Vagina (tissue), 2 donors: Measurements from ENCODE around the gene MAP7D3.

ENCODE experiments used
- POLR2A ChIP-seq, 2 donors: fragments of 450-650 bp; IDR thresholded peaks; one replicate each; pipeline ENCODE4 v1.6.1; 2017; ENCODE audit warnings: antibody characterized with exemption in 2 of 2, mild to moderate bottlenecking in 2 of 2, moderate library complexity in 2 of 2
- POLR2AphosphoS5 ChIP-seq, 2 donors: sonication (generic); formaldehyde crosslinking; IDR thresholded peaks; one replicate each; pipeline ENCODE4 v1.9.0; 2017; ENCODE audit warnings: antibody characterized with exemption in 2 of 2, mild to moderate bottlenecking in 2 of 2, low read depth in 1 of 2; ENCODE audit not compliant: insufficient read depth in 1 of 2
- TF ChIP-seq, protein P1 (sequence below), 3 experiments: fragments of 450-650 bp in 2 of 3; fragments of 200-600 bp in 1 of 3; sonication (generic) in 1 of 3; IDR thresholded peaks; one replicate each; pipeline ENCODE4 v1.5.1; 2017 to 2019; ENCODE audit warnings: antibody characterized with exemption in 3 of 3, mild to moderate bottlenecking in 2 of 3, moderate library complexity in 2 of 3

DNA sequence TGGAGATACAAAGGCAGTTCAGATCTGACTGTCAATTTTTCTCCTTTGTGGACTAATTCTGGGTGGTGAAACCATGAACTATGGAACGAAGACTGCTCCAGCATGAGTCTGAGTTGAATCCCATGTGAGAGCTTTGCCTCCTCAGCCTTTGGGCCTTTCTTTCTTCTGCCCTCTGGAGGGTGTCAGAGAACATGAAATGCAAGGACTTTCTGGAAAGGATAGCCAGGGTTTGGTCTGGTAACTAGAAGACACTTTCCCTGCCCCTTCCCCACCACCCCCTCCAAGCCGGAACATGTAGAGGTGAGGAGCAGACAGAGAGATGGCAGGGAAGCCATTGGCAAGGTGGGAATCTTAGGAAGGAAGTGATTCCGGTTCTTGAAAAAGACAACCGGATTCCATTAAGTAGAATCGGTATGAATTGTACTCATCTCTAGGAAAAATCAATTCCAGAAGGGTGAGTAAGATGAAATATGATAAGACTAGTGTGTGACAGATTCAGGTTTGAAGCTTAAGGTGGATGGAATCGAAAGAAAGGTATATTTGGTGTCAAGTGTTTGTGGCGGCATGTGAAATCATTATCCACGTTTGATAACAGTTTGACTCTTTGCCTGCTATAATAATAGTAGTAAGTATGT lies 84.9 kb downstream of the MAP7D3 start:
- TF ChIP-seq POLR2A (IDR thresholded peaks at IDR 0.05) (no peak), POLR2AphosphoS5 (IDR thresholded peaks at IDR 0.05; ENCODE audit: insufficient read depth in 1 of 2, low read depth in 1 of 2) (no peak)
- TF ChIP-seq, protein P1, sequence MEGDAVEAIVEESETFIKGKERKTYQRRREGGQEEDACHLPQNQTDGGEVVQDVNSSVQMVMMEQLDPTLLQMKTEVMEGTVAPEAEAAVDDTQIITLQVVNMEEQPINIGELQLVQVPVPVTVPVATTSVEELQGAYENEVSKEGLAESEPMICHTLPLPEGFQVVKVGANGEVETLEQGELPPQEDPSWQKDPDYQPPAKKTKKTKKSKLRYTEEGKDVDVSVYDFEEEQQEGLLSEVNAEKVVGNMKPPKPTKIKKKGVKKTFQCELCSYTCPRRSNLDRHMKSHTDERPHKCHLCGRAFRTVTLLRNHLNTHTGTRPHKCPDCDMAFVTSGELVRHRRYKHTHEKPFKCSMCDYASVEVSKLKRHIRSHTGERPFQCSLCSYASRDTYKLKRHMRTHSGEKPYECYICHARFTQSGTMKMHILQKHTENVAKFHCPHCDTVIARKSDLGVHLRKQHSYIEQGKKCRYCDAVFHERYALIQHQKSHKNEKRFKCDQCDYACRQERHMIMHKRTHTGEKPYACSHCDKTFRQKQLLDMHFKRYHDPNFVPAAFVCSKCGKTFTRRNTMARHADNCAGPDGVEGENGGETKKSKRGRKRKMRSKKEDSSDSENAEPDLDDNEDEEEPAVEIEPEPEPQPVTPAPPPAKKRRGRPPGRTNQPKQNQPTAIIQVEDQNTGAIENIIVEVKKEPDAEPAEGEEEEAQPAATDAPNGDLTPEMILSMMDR (IDR thresholded peaks at IDR 0.05), result no peak
